Mucosa of stomach (tissue), 1 donor: Measurements from ENCODE around the gene STK39.
"Not testable (repeated sequence)": the region's sequence is repeated elsewhere in the genome, so short reads cannot be mapped to it uniquely, and the experiment has no call there.

Source experiments
- H3K27me3 ChIP-seq: one replicate; pipeline ENCODE4 v1.7.0; 2013; ENCODE audit warnings: mild to moderate bottlenecking, low read length; ENCODE audit not compliant: control insufficient read depth, insufficient read depth
- H3K36me3 ChIP-seq: one replicate; pipeline ENCODE4 v1.7.0; 2013; ENCODE audit warnings: low read length; ENCODE audit not compliant: control insufficient read depth, insufficient read depth
- H3K4me1 ChIP-seq: one replicate; pipeline ENCODE4 v1.7.0; 2013; ENCODE audit warnings: mild to moderate bottlenecking, low read length; ENCODE audit not compliant: control insufficient read depth, insufficient read depth
- H3K4me3 ChIP-seq: one replicate; pipeline ENCODE4 v1.7.0; 2013; ENCODE audit warnings: low read length
- H3K9ac ChIP-seq: one replicate; pipeline ENCODE4 v1.7.0; 2013; ENCODE audit warnings: mild to moderate bottlenecking, low read length, moderate library complexity
- H3K9me3 ChIP-seq: one replicate; pipeline ENCODE4 v1.7.0; 2013; ENCODE audit warnings: mild to moderate bottlenecking, low read length, moderate library complexity; ENCODE audit not compliant: control insufficient read depth
- donor health status: Pancreatic carcinoma.

STK39 gene

GRCh38 chr2:168105127-168105683, 142.2 kb downstream of the STK39 start:
- H3K27me3 ChIP-seq, result no peaks in the 10 kb centered on the region
- H3K4me1 ChIP-seq, result peaks cover 5% of the 10 kb centered on the region
- H3K36me3 ChIP-seq, result no peaks in the 10 kb centered on the region
- no peak overlapping the region for H3K9ac ChIP-seq
- H3K9me3 ChIP-seq, result no peaks in the 10 kb centered on the region
- H3K4me3 ChIP-seq, result no peak overlapping the region

GRCh38 chr2:168097431-168097830, 150.0 kb downstream of the STK39 start:
- Histone ChIP-seq H3K9me3 (no peaks in the 10 kb centered on the region), H3K9ac (no peak overlapping the region), H3K4me1 (no peaks in the 10 kb centered on the region), H3K4me3 (no peak overlapping the region), H3K27me3 (no peaks in the 10 kb centered on the region), H3K36me3 (no peaks in the 10 kb centered on the region)

GRCh38 chr2:168096158-168096557, 151.2 kb downstream of the STK39 start:
- H3K9ac ChIP-seq, result no peak overlapping the region
- H3K4me3 ChIP-seq, result no peak overlapping the region
- no peaks in the 10 kb centered on the region for H3K9me3 ChIP-seq
- H3K27me3 ChIP-seq, result no peaks in the 10 kb centered on the region
- H3K36me3 ChIP-seq, result no peaks in the 10 kb centered on the region
- no peaks in the 10 kb centered on the region for H3K4me1 ChIP-seq

GRCh38 chr2:168091986-168092385, 155.4 kb downstream of the STK39 start:
- Histone ChIP-seq H3K9me3 (no peaks in the 10 kb centered on the region), H3K36me3 (no peaks in the 10 kb centered on the region), H3K9ac (no peak overlapping the region), H3K4me1 (peaks cover 4% of the 10 kb centered on the region), H3K4me3 (no peak overlapping the region), H3K27me3 (no peaks in the 10 kb centered on the region)

- Histone ChIP-seq H3K9ac (no peak overlapping the region), H3K27me3 (no peaks in the 10 kb centered on the region), H3K9me3 (no peaks in the 10 kb centered on the region), H3K4me3 (no peak overlapping the region), H3K36me3 (no peaks in the 10 kb centered on the region), H3K4me1 (peaks cover 6% of the 10 kb centered on the region)
These were observed 156.8 kb downstream of the STK39 start for GRCh38 chr2:168090366-168091135.

- no peak overlapping the region for H3K9ac ChIP-seq
- no peak overlapping the region for H3K4me3 ChIP-seq
- no peaks in the 10 kb centered on the region for H3K9me3 ChIP-seq
- no peaks in the 10 kb centered on the region for H3K36me3 ChIP-seq
- H3K27me3 ChIP-seq, result no peaks in the 10 kb centered on the region
- peaks cover 6% of the 10 kb centered on the region for H3K4me1 ChIP-seq
These were observed 158.2 kb downstream of the STK39 start for GRCh38 chr2:168089200-168089599.

GRCh38 chr2:168087401-168087800, 160.0 kb downstream of the STK39 start:
- no peaks in the 10 kb centered on the region for H3K9me3 ChIP-seq
- no peaks in the 10 kb centered on the region for H3K27me3 ChIP-seq
- no peak overlapping the region for H3K9ac ChIP-seq
- no peaks in the 10 kb centered on the region for H3K36me3 ChIP-seq
- H3K4me3 ChIP-seq, result no peak overlapping the region
- H3K4me1 ChIP-seq, result peaks cover 6% of the 10 kb centered on the region

GRCh38 chr2:168086851-168087250, 160.5 kb downstream of the STK39 start:
- no peak overlapping the region for H3K9ac ChIP-seq
- H3K36me3 ChIP-seq, result no peaks in the 10 kb centered on the region
- no peaks in the 10 kb centered on the region for H3K9me3 ChIP-seq
- H3K27me3 ChIP-seq, result no peaks in the 10 kb centered on the region
- H3K4me3 ChIP-seq, result no peak overlapping the region
- H3K4me1 ChIP-seq, result peaks cover 6% of the 10 kb centered on the region

- Histone ChIP-seq H3K9ac (no peak overlapping the region), H3K36me3 (no peaks in the 10 kb centered on the region), H3K4me3 (no peak overlapping the region), H3K27me3 (no peaks in the 10 kb centered on the region), H3K4me1 (peaks cover 11% of the 10 kb centered on the region), H3K9me3 (no peaks in the 10 kb centered on the region)
These were observed 161.5 kb downstream of the STK39 start for GRCh38 chr2:168085801-168086361.

- H3K4me3 ChIP-seq, result no peak overlapping the region
- peaks cover 11% of the 10 kb centered on the region for H3K4me1 ChIP-seq
- no peaks in the 10 kb centered on the region for H3K9me3 ChIP-seq
- H3K36me3 ChIP-seq, result no peaks in the 10 kb centered on the region
- no peak overlapping the region for H3K9ac ChIP-seq
- H3K27me3 ChIP-seq, result no peaks in the 10 kb centered on the region
These were observed 163.1 kb downstream of the STK39 start for GRCh38 chr2:168084288-168084687.

- H3K4me1 ChIP-seq, H3K27me3 ChIP-seq, H3K9ac ChIP-seq, H3K4me3 ChIP-seq, H3K9me3 ChIP-seq, H3K36me3 ChIP-seq: not testable (repeated sequence)
These were observed 165.9 kb downstream of the STK39 start for GRCh38 chr2:168081452-168081851.

- Histone ChIP-seq H3K4me1 (peaks cover 5% of the 10 kb centered on the region), H3K9ac (no peak overlapping the region), H3K4me3 (no peak overlapping the region), H3K27me3 (no peaks in the 10 kb centered on the region), H3K36me3 (no peaks in the 10 kb centered on the region), H3K9me3 (no peaks in the 10 kb centered on the region)
These were observed 168.2 kb downstream of the STK39 start for GRCh38 chr2:168079236-168079635.
